GM12878 (cell line): Measurements from ENCODE around the gene STK33. TPM values are rescaled to one million over a fixed set of nuclear protein-coding genes. Genes with fewer than 3 reads are reported as not detected.

Experiments
- ATAC-seq: fragments of 200-7000 bp; cut with Tn5 transposase; 3 replicates; pipeline ENCODE4 v1.9.1; 2020; ENCODE audit warnings: mild to moderate bottlenecking, moderate library complexity
- BruUV-seq: library from RNA; stranded (reverse); fragments of 400-500 nt; replicated peaks from 2 replicates; lab custom pipeline; 2021; lab: Mats Ljungman, UMichigan
- CTCF ChIA-PET: fragments of 300-600 bp; sonication (Branson Sonifier 250); formaldehyde crosslinking; extraction: SDS; loops from one replicate; lab custom pipeline; 2021; ENCODE audit warnings: inconsistent platforms; lab: Yijun Ruan, JAX
- POLR2A ChIA-PET: fragments of 350-600 bp; formaldehyde crosslinking; extraction: SDS; loops from one replicate; lab custom pipeline; 2021; ENCODE audit warnings: inconsistent platforms; lab: Charles Lee
- RAD21 ChIA-PET: fragments of 300-600 bp; sonication (Branson Sonifier 250); formaldehyde crosslinking; loops from one replicate; lab custom pipeline; 2023; ENCODE audit warnings: antibody characterized with exemption; ENCODE audit not compliant: unreplicated experiment; lab: Charles Lee
- SMC1A ChIA-PET: fragments of 300-600 bp; sonication (Branson Sonifier 250); formaldehyde crosslinking; loops from one replicate; lab custom pipeline; 2023; ENCODE audit not compliant: unreplicated experiment, uncharacterized antibody; lab: Charles Lee
- DNase-seq: peaks from one replicate; pipeline ENCODE4 v3.0.0-alpha.2; 2011; ENCODE audit warnings: low read depth, low spot score
- FAIRE-seq: peaks from 3 replicates; lab custom pipeline; 2011; peaks lifted over from hg19 to GRCh38; lab: Jason Lieb, UNC
- H2AFZ ChIP-seq: 2 replicates; pipeline ENCODE4 v1.6.0; 2011; ENCODE audit warnings: low read depth, low read length, control low read depth; ENCODE audit not compliant: control insufficient read depth
- H3K27ac ChIP-seq: 2 replicates; pipeline ENCODE4 v1.5.1; 2011; ENCODE audit warnings: control low read depth; ENCODE audit not compliant: control insufficient read depth, insufficient read depth
- H3K27me3 ChIP-seq, 2 experiments: replicated peaks in 1 of 2; 2 replicates each; pipeline versions ENCODE4 v1.6.0 to v1.6.1; 2011; ENCODE audit warnings: low read length in 1 of 2; ENCODE audit not compliant: control insufficient read depth in 2 of 2, insufficient read depth in 2 of 2
- H3K36me3 ChIP-seq, 2 experiments: 2 replicates each; pipeline ENCODE4 v1.5.1; 2011; ENCODE audit warnings: low read length in 1 of 2; ENCODE audit not compliant: control insufficient read depth in 2 of 2, insufficient read depth in 2 of 2
- H3K4me1 ChIP-seq: 2 replicates; pipeline ENCODE4 v1.6.1; 2011; ENCODE audit warnings: mild to moderate bottlenecking, low read length, moderate library complexity, mixed read lengths; ENCODE audit not compliant: control insufficient read depth, insufficient read depth
- H3K4me2 ChIP-seq: 2 replicates; pipeline ENCODE4 v1.6.0; 2011; ENCODE audit warnings: control low read depth; ENCODE audit not compliant: control insufficient read depth, insufficient read depth
- H3K4me3 ChIP-seq: fragments of 200-600 bp; sonication (generic); 2 replicates; pipeline ENCODE4 v1.5.1; 2016
- H3K79me2 ChIP-seq: 2 replicates; pipeline ENCODE4 v1.6.0; 2011; ENCODE audit warnings: low read length; ENCODE audit not compliant: control insufficient read depth, insufficient read depth
- H3K9ac ChIP-seq: 2 replicates; pipeline ENCODE4 v1.8.0; 2011; ENCODE audit warnings: low read length, control low read depth, mixed read lengths; ENCODE audit not compliant: control insufficient read depth, insufficient read depth
- H3K9me3 ChIP-seq: replicated peaks from 3 replicates; pipeline ENCODE4 v1.5.1; 2011; ENCODE audit warnings: mild to moderate bottlenecking, low read length; ENCODE audit not compliant: control insufficient read depth, insufficient read depth
- H4K20me1 ChIP-seq: 2 replicates; pipeline ENCODE4 v1.6.0; 2011; ENCODE audit not compliant: control insufficient read depth, insufficient read depth
- BACH1 ChIP-seq: fragments of 450-650 bp; IDR thresholded peaks from 2 replicates; pipeline ENCODE4 v1.6.1; 2017; ENCODE audit warnings: mild to moderate bottlenecking, borderline replicate concordance
- BCL11A ChIP-seq: IDR thresholded peaks from 2 replicates; pipeline ENCODE4 v1.6.1; 2011; ENCODE audit warnings: low read depth, low read length
- CBFB ChIP-seq: IDR thresholded peaks from 2 replicates; pipeline ENCODE4 v1.6.1; 2016; ENCODE audit warnings: antibody characterized with exemption, low read depth
- CBX3 ChIP-seq: fragments of 200-600 bp; sonication (generic); IDR thresholded peaks from 2 replicates; pipeline ENCODE4 v1.6.1; 2016; ENCODE audit warnings: low read depth, borderline replicate concordance
- NR2C1 ChIP-seq: fragments of 450-650 bp; IDR thresholded peaks from 2 replicates; pipeline ENCODE4 v1.6.1; 2017; ENCODE audit warnings: antibody characterized with exemption, mild to moderate bottlenecking, moderate library complexity
- PAX8 ChIP-seq: fragments of 450-650 bp; IDR thresholded peaks from 2 replicates; pipeline ENCODE4 v1.6.1; 2017; ENCODE audit warnings: mild to moderate bottlenecking, moderate library complexity
- POLR2AphosphoS2 ChIP-seq: IDR thresholded peaks from 2 replicates; pipeline ENCODE4 v1.6.1; 2011; ENCODE audit warnings: low read depth, mild to moderate bottlenecking, low read length, improper control_type of control experiment, moderate library complexity
- RAD21 ChIP-seq: IDR thresholded peaks from 2 replicates; pipeline ENCODE4 v1.6.1; 2011; ENCODE audit warnings: mild to moderate bottlenecking, low read depth, low read length, moderate library complexity; ENCODE audit not compliant: insufficient read depth
- RCOR1 ChIP-seq: conservative IDR thresholded peaks from 2 replicates; pipeline ENCODE4 v1.6.1; 2012; ENCODE audit warnings: low read depth, low read length, improper control_type of control experiment
- RELA ChIP-seq: fragments of 450-650 bp; IDR thresholded peaks from 2 replicates; pipeline ENCODE4 v1.8.0; 2014; ENCODE audit warnings: borderline replicate concordance; ENCODE audit not compliant: partially characterized antibody
- SMARCA5 ChIP-seq: fragments of 450-650 bp; IDR thresholded peaks from 2 replicates; pipeline ENCODE4 v1.6.1; 2017; ENCODE audit warnings: mild to moderate bottlenecking
- ZNF207 ChIP-seq: fragments of 450-650 bp; IDR thresholded peaks from 2 replicates; pipeline ENCODE4 v1.6.1; 2014; ENCODE audit warnings: antibody characterized with exemption, mild to moderate bottlenecking, borderline replicate concordance
- ZNF24 ChIP-seq: fragments of 450-650 bp; IDR thresholded peaks from 2 replicates; pipeline ENCODE4 v1.6.1; 2017; ENCODE audit warnings: antibody characterized with exemption, mild to moderate bottlenecking
- WGBS: methylation state at CpG from one replicate; pipeline ENCODE4 v1.1.6; 2016; ENCODE audit warnings: low lambda C conversion rate; ENCODE audit not compliant: insufficient replicate concordance, insufficient coverage; ENCODE audit errors: missing lambda C conversion rate; 5-methylcytosine and 5-hydroxymethylcytosine counted together
- in situ Hi-C: fragments of 300-500 bp; cut with MboI; formaldehyde crosslinking; loops from 9 replicates; pipeline ENCODE4 v1.14.3; 2018; ENCODE audit warnings: mixed read lengths
- intact Hi-C: fragments of 100-400 bp; cut with micrococcal nuclease; formaldehyde crosslinking; loops from one replicate; pipeline ENCODE4 v1.14.2; 2022; ENCODE audit not compliant: unreplicated experiment
- polyA plus RNA-seq, 11 experiments: library from polyadenylated mRNA; depleted of rRNA in 4 of 11; unstranded in 6 of 11; stranded (reverse) in 5 of 11; fragments of >200 nt; fragmentation: Nextera tagmentation in 4 of 11; fragmentation: Illumina TruSeq in 1 of 11; extraction: Ambion mirVana in 4 of 11; extraction: Trizol in 1 of 11; gene quantifications; 1 replicate in 1 of 11; 2 replicates in 10 of 11; pipeline versions ENCODE4 v1.2.1 to v1.2.3, GENCODE V29; 2011 to 2016; ENCODE audit warnings: inconsistent platforms in 2 of 11, missing spikeins in 2 of 11, low read depth in 1 of 11
- total RNA-seq, 4 experiments: library from RNA; depleted of rRNA in 3 of 4; stranded (reverse); fragments of >200 nt in 3 of 4; fragmentation: Illumina TruSeq in 1 of 4; extraction: Trizol in 1 of 4; gene quantifications; 2 replicates each; pipeline versions ENCODE4 v1.2.1 to v1.2.3, GENCODE V29; 2013 to 2021
- TF ChIP-seq, protein P1 (sequence below): fragments of 450-650 bp; IDR thresholded peaks from 2 replicates; pipeline ENCODE4 v1.6.1; 2017; ENCODE audit warnings: mild to moderate bottlenecking, moderate library complexity
- TF ChIP-seq, protein P2 (sequence below): fragments of 450-650 bp; IDR thresholded peaks from 2 replicates; pipeline ENCODE4 v1.6.1; 2016; ENCODE audit warnings: mild to moderate bottlenecking
- TF ChIP-seq, protein P3 (sequence below): fragments of 450-650 bp; conservative IDR thresholded peaks from 2 replicates; pipeline ENCODE4 v1.6.1; 2017; ENCODE audit warnings: mild to moderate bottlenecking, moderate library complexity
- TF ChIP-seq, protein P4 (sequence below): fragments of 450-650 bp; IDR thresholded peaks from 2 replicates; pipeline ENCODE4 v1.6.1; 2014; ENCODE audit warnings: mild to moderate bottlenecking

STK33 gene
- total and polyA plus RNA-seq, 10 of the 15 experiments (the other 5 are each of a cell fraction or from before 2014, with no cell fraction given) = 5.2 to 27.3 (median 18.3) TPM

DNA sequence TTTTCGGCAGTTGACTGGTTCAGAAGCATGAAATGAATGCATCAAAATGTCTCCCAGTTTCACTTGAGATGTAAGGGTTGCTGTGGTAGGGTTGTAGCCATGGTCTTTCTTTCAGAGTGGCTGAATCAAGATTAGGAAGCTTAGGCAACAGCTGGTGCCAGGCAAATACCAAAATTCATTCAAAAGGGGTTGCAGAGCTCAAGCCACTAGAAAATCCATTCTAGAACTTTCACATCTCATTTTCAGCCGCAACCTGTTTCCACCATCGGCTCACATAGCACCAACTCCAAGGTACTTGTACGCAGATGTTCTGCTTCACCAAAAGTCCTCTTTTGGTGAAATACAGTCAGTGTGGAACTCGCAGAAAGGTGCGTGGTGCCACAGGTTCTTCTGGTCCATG, 40.5 kb upstream of the STK33 start:
- Histone ChIP-seq H3K79me2 (no peaks in the 10 kb centered on the region), H3K4me3 (no peak overlapping the region), H3K36me3 (peaks cover 6 to 20% of the 10 kb centered on the region in 2 experiments), H4K20me1 (no peaks in the 10 kb centered on the region), H3K27ac (no peak overlapping the region), H2AFZ (no peak overlapping the region), H3K4me1 (no peaks in the 10 kb centered on the region), H3K27me3 (no peaks in the 10 kb centered on the region), H3K4me2 (no peak overlapping the region), H3K9me3 (no peaks in the 10 kb centered on the region), H3K9ac (no peak overlapping the region)
- intact Hi-C loops = no loop called here
- DNase-seq (no peak), FAIRE-seq (no peak), ATAC-seq (no peak)
- ChIA-PET RAD21 (no interaction called here), SMC1A (no interaction called here), CTCF (interaction anchor here (1.4 kb wide), 1 partner anchor 180 kb away, joined by 3 read pairs; no protein-coding TSS in a partner anchor), POLR2A (no interaction called here)
- in situ Hi-C loops = no loop called here
- BruUV-seq = no TSS peak
- WGBS = 97% methylated on average over 6 of the region's 6 CpGs
- TF ChIP-seq RCOR1 (no peak), RAD21 (no peak), CBX3 (no peak), CBFB (no peak), BCL11A (no peak), SMARCA5 (no peak), PAX8 (no peak), ZNF24 (no peak), ZNF207 (no peak), POLR2AphosphoS2 (no peak), BACH1 (no peak), RELA (no peak), NR2C1 (no peak)
- TF ChIP-seq, protein P1, sequence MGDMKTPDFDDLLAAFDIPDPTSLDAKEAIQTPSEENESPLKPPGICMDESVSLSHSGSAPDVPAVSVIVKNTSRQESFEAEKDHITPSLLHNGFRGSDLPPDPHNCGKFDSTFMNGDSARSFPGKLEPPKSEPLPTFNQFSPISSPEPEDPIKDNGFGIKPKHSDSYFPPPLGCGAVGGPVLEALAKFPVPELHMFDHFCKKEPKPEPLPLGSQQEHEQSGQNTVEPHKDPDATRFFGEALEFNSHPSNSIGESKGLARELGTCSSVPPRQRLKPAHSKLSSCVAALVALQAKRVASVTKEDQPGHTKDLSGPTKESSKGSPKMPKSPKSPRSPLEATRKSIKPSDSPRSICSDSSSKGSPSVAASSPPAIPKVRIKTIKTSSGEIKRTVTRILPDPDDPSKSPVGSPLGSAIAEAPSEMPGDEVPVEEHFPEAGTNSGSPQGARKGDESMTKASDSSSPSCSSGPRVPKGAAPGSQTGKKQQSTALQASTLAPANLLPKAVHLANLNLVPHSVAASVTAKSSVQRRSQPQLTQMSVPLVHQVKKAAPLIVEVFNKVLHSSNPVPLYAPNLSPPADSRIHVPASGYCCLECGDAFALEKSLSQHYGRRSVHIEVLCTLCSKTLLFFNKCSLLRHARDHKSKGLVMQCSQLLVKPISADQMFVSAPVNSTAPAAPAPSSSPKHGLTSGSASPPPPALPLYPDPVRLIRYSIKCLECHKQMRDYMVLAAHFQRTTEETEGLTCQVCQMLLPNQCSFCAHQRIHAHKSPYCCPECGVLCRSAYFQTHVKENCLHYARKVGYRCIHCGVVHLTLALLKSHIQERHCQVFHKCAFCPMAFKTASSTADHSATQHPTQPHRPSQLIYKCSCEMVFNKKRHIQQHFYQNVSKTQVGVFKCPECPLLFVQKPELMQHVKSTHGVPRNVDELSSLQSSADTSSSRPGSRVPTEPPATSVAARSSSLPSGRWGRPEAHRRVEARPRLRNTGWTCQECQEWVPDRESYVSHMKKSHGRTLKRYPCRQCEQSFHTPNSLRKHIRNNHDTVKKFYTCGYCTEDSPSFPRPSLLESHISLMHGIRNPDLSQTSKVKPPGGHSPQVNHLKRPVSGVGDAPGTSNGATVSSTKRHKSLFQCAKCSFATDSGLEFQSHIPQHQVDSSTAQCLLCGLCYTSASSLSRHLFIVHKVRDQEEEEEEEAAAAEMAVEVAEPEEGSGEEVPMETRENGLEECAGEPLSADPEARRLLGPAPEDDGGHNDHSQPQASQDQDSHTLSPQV = no peak
- TF ChIP-seq, protein P2, sequence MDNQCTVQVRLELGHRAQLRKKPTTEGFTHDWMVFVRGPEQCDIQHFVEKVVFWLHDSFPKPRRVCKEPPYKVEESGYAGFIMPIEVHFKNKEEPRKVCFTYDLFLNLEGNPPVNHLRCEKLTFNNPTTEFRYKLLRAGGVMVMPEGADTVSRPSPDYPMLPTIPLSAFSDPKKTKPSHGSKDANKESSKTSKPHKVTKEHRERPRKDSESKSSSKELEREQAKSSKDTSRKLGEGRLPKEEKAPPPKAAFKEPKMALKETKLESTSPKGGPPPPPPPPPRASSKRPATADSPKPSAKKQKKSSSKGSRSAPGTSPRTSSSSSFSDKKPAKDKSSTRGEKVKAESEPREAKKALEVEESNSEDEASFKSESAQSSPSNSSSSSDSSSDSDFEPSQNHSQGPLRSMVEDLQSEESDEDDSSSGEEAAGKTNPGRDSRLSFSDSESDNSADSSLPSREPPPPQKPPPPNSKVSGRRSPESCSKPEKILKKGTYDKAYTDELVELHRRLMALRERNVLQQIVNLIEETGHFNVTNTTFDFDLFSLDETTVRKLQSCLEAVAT = no peak
- TF ChIP-seq, protein P3, sequence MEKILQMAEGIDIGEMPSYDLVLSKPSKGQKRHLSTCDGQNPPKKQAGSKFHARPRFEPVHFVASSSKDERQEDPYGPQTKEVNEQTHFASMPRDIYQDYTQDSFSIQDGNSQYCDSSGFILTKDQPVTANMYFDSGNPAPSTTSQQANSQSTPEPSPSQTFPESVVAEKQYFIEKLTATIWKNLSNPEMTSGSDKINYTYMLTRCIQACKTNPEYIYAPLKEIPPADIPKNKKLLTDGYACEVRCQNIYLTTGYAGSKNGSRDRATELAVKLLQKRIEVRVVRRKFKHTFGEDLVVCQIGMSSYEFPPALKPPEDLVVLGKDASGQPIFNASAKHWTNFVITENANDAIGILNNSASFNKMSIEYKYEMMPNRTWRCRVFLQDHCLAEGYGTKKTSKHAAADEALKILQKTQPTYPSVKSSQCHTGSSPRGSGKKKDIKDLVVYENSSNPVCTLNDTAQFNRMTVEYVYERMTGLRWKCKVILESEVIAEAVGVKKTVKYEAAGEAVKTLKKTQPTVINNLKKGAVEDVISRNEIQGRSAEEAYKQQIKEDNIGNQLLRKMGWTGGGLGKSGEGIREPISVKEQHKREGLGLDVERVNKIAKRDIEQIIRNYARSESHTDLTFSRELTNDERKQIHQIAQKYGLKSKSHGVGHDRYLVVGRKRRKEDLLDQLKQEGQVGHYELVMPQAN = no peak
- TF ChIP-seq, protein P4, sequence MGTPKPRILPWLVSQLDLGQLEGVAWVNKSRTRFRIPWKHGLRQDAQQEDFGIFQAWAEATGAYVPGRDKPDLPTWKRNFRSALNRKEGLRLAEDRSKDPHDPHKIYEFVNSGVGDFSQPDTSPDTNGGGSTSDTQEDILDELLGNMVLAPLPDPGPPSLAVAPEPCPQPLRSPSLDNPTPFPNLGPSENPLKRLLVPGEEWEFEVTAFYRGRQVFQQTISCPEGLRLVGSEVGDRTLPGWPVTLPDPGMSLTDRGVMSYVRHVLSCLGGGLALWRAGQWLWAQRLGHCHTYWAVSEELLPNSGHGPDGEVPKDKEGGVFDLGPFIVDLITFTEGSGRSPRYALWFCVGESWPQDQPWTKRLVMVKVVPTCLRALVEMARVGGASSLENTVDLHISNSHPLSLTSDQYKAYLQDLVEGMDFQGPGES = no peak
